Fibroblast of lung (primary cell): ENCODE results near the gene TMEM190. TPM values are rescaled to one million over a fixed set of nuclear protein-coding genes. Genes with fewer than 3 reads are reported as not detected.

Experiments
- DNase-seq, 2 donors: peaks; one replicate each; pipeline versions ENCODE4 v3.0.0 to v3.0.0-alpha.2; 2010; ENCODE audit warnings: low read depth in 2 of 2
- H2AFZ ChIP-seq: 2 replicates; pipeline ENCODE4 v1.5.1; 2012; ENCODE audit warnings: low read length, control low read depth, inconsistent platforms
- H3K27ac ChIP-seq: 2 replicates; pipeline ENCODE4 v1.5.1; 2011; ENCODE audit warnings: low read length, control low read depth; ENCODE audit not compliant: insufficient read depth
- H3K27me3 ChIP-seq: 2 replicates; pipeline ENCODE4 v1.5.1; 2011; ENCODE audit warnings: mild to moderate bottlenecking, low read length; ENCODE audit not compliant: control insufficient read depth, insufficient read depth
- H3K36me3 ChIP-seq: 2 replicates; pipeline ENCODE4 v1.5.1; 2011; ENCODE audit warnings: low read length; ENCODE audit not compliant: control insufficient read depth, insufficient read depth
- H3K4me1 ChIP-seq: 2 replicates; pipeline ENCODE4 v1.5.1; 2011; ENCODE audit warnings: low read length; ENCODE audit not compliant: control insufficient read depth, insufficient read depth; ENCODE audit errors: extremely low read depth
- H3K4me2 ChIP-seq: 2 replicates; pipeline ENCODE4 v1.5.1; 2011; ENCODE audit warnings: low read length, control low read depth; ENCODE audit not compliant: insufficient read depth; ENCODE audit errors: extremely low read depth
- H3K4me3 ChIP-seq, 4 experiments: fragments of 200-600 bp in 1 of 4; sonication (generic) in 1 of 4; replicated peaks in 1 of 4; 2 replicates each; pipeline ENCODE4 v1.5.1; 2011 to 2016; ENCODE audit warnings: low read length in 4 of 4, low read depth in 3 of 4, mild to moderate bottlenecking in 3 of 4, control low read depth in 2 of 4, inconsistent platforms in 1 of 4, mixed read lengths in 1 of 4; ENCODE audit not compliant: insufficient read depth in 1 of 4; ENCODE audit errors: control extremely low read depth in 1 of 4
- H3K79me2 ChIP-seq: 2 replicates; pipeline ENCODE4 v1.5.1; 2012; ENCODE audit warnings: mild to moderate bottlenecking, low read length, inconsistent platforms; ENCODE audit not compliant: control insufficient read depth, insufficient read depth
- H3K9ac ChIP-seq: 2 replicates; pipeline ENCODE4 v1.5.1; 2011; ENCODE audit warnings: mild to moderate bottlenecking, low read length, control low read depth; ENCODE audit not compliant: insufficient read depth
- H3K9me3 ChIP-seq: 2 replicates; pipeline ENCODE4 v1.5.1; 2012; ENCODE audit warnings: low read depth, low read length; ENCODE audit not compliant: control insufficient read depth, insufficient read depth
- H4K20me1 ChIP-seq: 2 replicates; pipeline ENCODE4 v1.5.1; 2011; ENCODE audit warnings: low read length; ENCODE audit not compliant: control insufficient read depth, insufficient read depth; ENCODE audit errors: extremely low read depth
- CTCF ChIP-seq, 2 donors: IDR thresholded peaks in 1 of 2; conservative IDR thresholded peaks in 1 of 2; 1 replicate in 1 of 2; 2 replicates in 1 of 2; pipeline ENCODE4 v1.5.1; 2011 to 2012; ENCODE audit warnings: low read length in 2 of 2, control low read depth in 1 of 2, inconsistent platforms in 1 of 2, low read depth in 1 of 2, mild to moderate bottlenecking in 1 of 2
- EZH2 ChIP-seq: IDR thresholded peaks from 2 replicates; pipeline ENCODE4 v1.5.1; 2012; ENCODE audit warnings: low read length, control low read depth, mild to moderate bottlenecking; ENCODE audit errors: missing control alignments
- polyA plus RNA-seq, 2 donors: library from polyadenylated mRNA; depleted of rRNA in 1 of 2; stranded (reverse) in 1 of 2; unstranded in 1 of 2; fragments of >200 nt; gene quantifications; 2 replicates each; pipeline ENCODE4 v1.2.1, GENCODE V29; 2011 to 2012; ENCODE audit warnings: missing spikeins in 1 of 2
- total RNA-seq: library from RNA; depleted of rRNA; stranded (reverse); fragments of >200 nt; gene quantifications from 2 replicates; pipeline ENCODE4 v1.2.1, GENCODE V29; 2014

The TMEM190 gene
- total and polyA plus RNA-seq, 2 donors (not counting 1 experiment from before 2014, with no cell fraction given): 0.14 TPM; not detected in 1

- Histone ChIP-seq H3K36me3 (no peaks in the 10 kb centered on the region), H3K4me1 (peaks cover under 1% of the 10 kb centered on the region), H3K4me2 (no peak overlapping the region), H3K9ac (no peak overlapping the region), H4K20me1 (no peaks in the 10 kb centered on the region), H3K27ac (no peak overlapping the region), H3K9me3 (no peaks in the 10 kb centered on the region), H3K4me3 (no peak overlapping the region), H2AFZ (no peak overlapping the region), H3K79me2 (no peaks in the 10 kb centered on the region), H3K27me3 (peaks cover 31% of the 10 kb centered on the region)
- no peak for TF ChIP-seq CTCF (conservative IDR thresholded peaks at IDR 0.05 in 1 of 2, IDR thresholded peaks at IDR 0.05 in 1 of 2; ENCODE audit: low read depth in 1 of 2, low read length in 2 of 2)
- no peak for TF ChIP-seq EZH2
- DNase-seq: no peak
Observed at GRCh38 chr19:55350620-55351315, 25.9 kb upstream of the TMEM190 start.

- Histone ChIP-seq H2AFZ (no peak overlapping the region), H4K20me1 (no peaks in the 10 kb centered on the region), H3K4me1 (no peaks in the 10 kb centered on the region), H3K9ac (no peak overlapping the region), H3K27me3 (peaks cover 31% of the 10 kb centered on the region), H3K4me3 (no peak overlapping the region), H3K4me2 (no peak overlapping the region), H3K9me3 (no peaks in the 10 kb centered on the region), H3K79me2 (no peaks in the 10 kb centered on the region), H3K27ac (no peak overlapping the region), H3K36me3 (no peaks in the 10 kb centered on the region)
- DNase-seq: no peak
- TF ChIP-seq EZH2: no peak
- TF ChIP-seq CTCF (conservative IDR thresholded peaks at IDR 0.05 in 1 of 2, IDR thresholded peaks at IDR 0.05 in 1 of 2; ENCODE audit: low read depth in 1 of 2, low read length in 2 of 2): no peak
Observed at GRCh38 chr19:55352040-55352439, 24.6 kb upstream of the TMEM190 start.

GRCh38 chr19:55352549-55353145, 24.0 kb upstream of the TMEM190 start:
- DNase-seq: no peak
- Histone ChIP-seq H3K79me2 (no peaks in the 10 kb centered on the region), H3K4me3 (no peak overlapping the region), H3K9me3 (no peaks in the 10 kb centered on the region), H3K27me3 (peaks cover 31% of the 10 kb centered on the region), H3K36me3 (no peaks in the 10 kb centered on the region), H4K20me1 (no peaks in the 10 kb centered on the region), H3K9ac (no peak overlapping the region), H3K27ac (no peak overlapping the region), H2AFZ (no peak overlapping the region), H3K4me2 (no peak overlapping the region), H3K4me1 (no peaks in the 10 kb centered on the region)
- no peak for TF ChIP-seq CTCF (conservative IDR thresholded peaks at IDR 0.05 in 1 of 2, IDR thresholded peaks at IDR 0.05 in 1 of 2; ENCODE audit: low read depth in 1 of 2, low read length in 2 of 2)
- no peak for TF ChIP-seq EZH2
